Lung (tissue), 13 donors: ENCODE results near the gene PPP1R2B. TPM values are rescaled to one million over a fixed set of nuclear protein-coding genes. Genes with fewer than 3 reads are reported as not detected.

Source experiments
- ATAC-seq: fragments of 200-7000 bp; cut with Tn5 transposase; one replicate; pipeline ENCODE4 v1.9.1; 2020; ENCODE audit warnings: moderate number of reproducible peaks; ENCODE audit not compliant: insufficient read depth, low FRiP score
- DNase-seq, 3 donors: peaks; one replicate each; pipeline ENCODE4 v3.0.0-alpha.2; 2013 to 2017
- H3K27ac ChIP-seq, 2 donors: one replicate each; pipeline ENCODE4 v1.5.1; 2013; ENCODE audit warnings: mild to moderate bottlenecking in 2 of 2, moderate library complexity in 2 of 2, control low read depth in 1 of 2, inconsistent platforms in 1 of 2, low read depth in 1 of 2, low read length in 1 of 2
- H3K27me3 ChIP-seq, 3 donors: one replicate each; pipeline ENCODE4 v1.5.1; 2013; ENCODE audit warnings: low read length in 2 of 3; ENCODE audit not compliant: control insufficient read depth in 3 of 3, insufficient read depth in 3 of 3
- H3K36me3 ChIP-seq, 4 donors: one replicate each; pipeline ENCODE4 v1.5.1; 2013; ENCODE audit warnings: low read length in 4 of 4, mild to moderate bottlenecking in 1 of 4, moderate library complexity in 1 of 4; ENCODE audit not compliant: control insufficient read depth in 4 of 4, insufficient read depth in 4 of 4
- H3K4me1 ChIP-seq, 5 donors: one replicate each; pipeline ENCODE4 v1.5.1; 2013; ENCODE audit warnings: low read length in 5 of 5, mild to moderate bottlenecking in 2 of 5, moderate library complexity in 1 of 5; ENCODE audit not compliant: control insufficient read depth in 5 of 5, insufficient read depth in 5 of 5
- H3K4me3 ChIP-seq: one replicate; pipeline ENCODE4 v1.5.1; 2013; ENCODE audit warnings: mild to moderate bottlenecking, control low read depth, moderate library complexity
- H3K9ac ChIP-seq, 2 donors: one replicate each; pipeline ENCODE4 v1.5.1; 2013; ENCODE audit warnings: low read length in 2 of 2, control low read depth in 1 of 2; ENCODE audit not compliant: insufficient read depth in 1 of 2
- H3K9me3 ChIP-seq, 4 donors: one replicate each; pipeline ENCODE4 v1.5.1; 2013; ENCODE audit warnings: low read length in 3 of 4, mild to moderate bottlenecking in 1 of 4, moderate library complexity in 1 of 4; ENCODE audit not compliant: control insufficient read depth in 4 of 4, insufficient read depth in 3 of 4
- WGBS, 2 donors: extraction: QIAGEN DNeasy Blood & Tissue Kit; methylation state at CpG; one replicate each; pipeline ENCODE4 v1.1.7; 2013; 5-methylcytosine and 5-hydroxymethylcytosine counted together
- polyA plus RNA-seq, 2 donors: library from polyadenylated mRNA; stranded (reverse); fragments of 200-250 nt; gene quantifications; one replicate each; pipeline ENCODE4 v1.2.1, GENCODE V29; 2013
- small RNA-seq: library from RNA; depleted of rRNA; stranded (forward); fragments of <200 nt; gene quantifications from one replicate; pipeline ENCODE3, GENCODE V24; 2014; ENCODE audit warnings: low replicate concordance
- total RNA-seq, 2 donors: library from RNA; depleted of rRNA in 1 of 2; stranded (reverse); fragments of >200 nt in 1 of 2; gene quantifications; one replicate each; pipeline ENCODE4 v1.2.1, GENCODE V29; 2014 to 2021
- TF ChIP-seq, protein P1 (sequence below): IDR thresholded peaks from 2 replicates; pipeline ENCODE4 v1.5.1; 2012; ENCODE audit warnings: mild to moderate bottlenecking; ENCODE audit errors: control extremely low read depth, extremely low read depth
- donor health status: control.
- donor health status: control.
- donor health status: Bipolar disorder and iron deficiency.
- donor health status: healthy.
- donor health status: DM: yes; HTN: yes; CAD: no.

The PPP1R2B gene
- total and polyA plus RNA-seq, 4 donors: 0.02 to 0.11 TPM; not detected in 2

GRCh38 chr5:156892223-156892622, 42.1 kb downstream of the PPP1R2B start:
- Histone ChIP-seq H3K27ac (no peak overlapping the region), H3K27me3 (no peaks in the 10 kb centered on the region), H3K9ac (no peak overlapping the region), H3K4me3 (no peak overlapping the region), H3K4me1 (no peaks in the 10 kb centered on the region), H3K36me3 (no peaks in the 10 kb centered on the region), H3K9me3 (no peaks in the 10 kb centered on the region)
- 80 to 89% methylated on average over 1 of the region's 1 CpG for WGBS, 2 donors
- TF ChIP-seq, protein P1, sequence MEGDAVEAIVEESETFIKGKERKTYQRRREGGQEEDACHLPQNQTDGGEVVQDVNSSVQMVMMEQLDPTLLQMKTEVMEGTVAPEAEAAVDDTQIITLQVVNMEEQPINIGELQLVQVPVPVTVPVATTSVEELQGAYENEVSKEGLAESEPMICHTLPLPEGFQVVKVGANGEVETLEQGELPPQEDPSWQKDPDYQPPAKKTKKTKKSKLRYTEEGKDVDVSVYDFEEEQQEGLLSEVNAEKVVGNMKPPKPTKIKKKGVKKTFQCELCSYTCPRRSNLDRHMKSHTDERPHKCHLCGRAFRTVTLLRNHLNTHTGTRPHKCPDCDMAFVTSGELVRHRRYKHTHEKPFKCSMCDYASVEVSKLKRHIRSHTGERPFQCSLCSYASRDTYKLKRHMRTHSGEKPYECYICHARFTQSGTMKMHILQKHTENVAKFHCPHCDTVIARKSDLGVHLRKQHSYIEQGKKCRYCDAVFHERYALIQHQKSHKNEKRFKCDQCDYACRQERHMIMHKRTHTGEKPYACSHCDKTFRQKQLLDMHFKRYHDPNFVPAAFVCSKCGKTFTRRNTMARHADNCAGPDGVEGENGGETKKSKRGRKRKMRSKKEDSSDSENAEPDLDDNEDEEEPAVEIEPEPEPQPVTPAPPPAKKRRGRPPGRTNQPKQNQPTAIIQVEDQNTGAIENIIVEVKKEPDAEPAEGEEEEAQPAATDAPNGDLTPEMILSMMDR: no peak
- ATAC-seq (no peak), DNase-seq (no peak)

DNA sequence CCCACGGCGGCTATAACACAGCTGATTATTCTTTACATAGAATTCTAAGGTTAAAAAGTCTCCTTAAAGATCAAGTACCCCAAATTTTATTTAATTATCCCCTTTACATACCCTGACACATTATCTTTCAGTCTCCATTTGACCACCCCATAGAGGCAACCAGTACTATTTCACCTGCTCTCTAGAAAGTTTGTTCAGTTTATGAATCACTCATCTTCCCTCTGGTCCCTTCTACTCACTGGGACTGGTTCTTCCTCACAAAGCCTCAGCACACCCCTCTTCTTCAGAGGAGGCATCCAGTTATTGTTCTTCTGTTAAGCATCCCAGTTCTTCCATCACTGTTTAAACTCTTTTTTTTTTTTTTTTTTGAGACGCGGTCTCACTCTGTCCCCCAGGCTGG, 42.8 kb downstream of the PPP1R2B start:
- H3K9ac ChIP-seq: no peak overlapping the region
- H3K27ac ChIP-seq: no peak overlapping the region
- H3K4me1 ChIP-seq: no peaks in the 10 kb centered on the region
- no peaks in the 10 kb centered on the region for H3K9me3 ChIP-seq
- no peak overlapping the region for H3K4me3 ChIP-seq
- 85 to 86% methylated on average over 2 to 4 of the region's 4 CpGs for WGBS, 2 donors
- ATAC-seq (no peak), DNase-seq (no peak)
- H3K27me3 ChIP-seq: no peaks in the 10 kb centered on the region
- no peaks in the 10 kb centered on the region for H3K36me3 ChIP-seq
- TF ChIP-seq, protein P1: no peak

GRCh38 chr5:156893517-156893916, 43.4 kb downstream of the PPP1R2B start:
- no peaks in the 10 kb centered on the region for H3K36me3 ChIP-seq
- TF ChIP-seq, protein P1: no peak
- DNase-seq (no peak), ATAC-seq (no peak)
- 19 to 41% methylated on average over 1 of the region's 1 CpG for WGBS, 2 donors
- H3K4me1 ChIP-seq: no peaks in the 10 kb centered on the region
- no peaks in the 10 kb centered on the region for H3K9me3 ChIP-seq
- no peak overlapping the region for H3K4me3 ChIP-seq
- no peak overlapping the region for H3K27ac ChIP-seq
- H3K27me3 ChIP-seq: no peaks in the 10 kb centered on the region
- no peak overlapping the region for H3K9ac ChIP-seq

GRCh38 chr5:156896546-156896945, 46.5 kb downstream of the PPP1R2B start:
- no peak overlapping the region for H3K4me3 ChIP-seq
- 77 to 88% methylated on average over 7 of the region's 7 CpGs for WGBS, 2 donors
- no peaks in the 10 kb centered on the region for H3K4me1 ChIP-seq
- TF ChIP-seq, protein P1: no peak
- H3K9ac ChIP-seq: no peak overlapping the region
- ATAC-seq (no peak), DNase-seq (no peak)
- no peaks in the 10 kb centered on the region for H3K9me3 ChIP-seq
- H3K27ac ChIP-seq: no peak overlapping the region
- H3K36me3 ChIP-seq: no peaks in the 10 kb centered on the region
- H3K27me3 ChIP-seq: no peaks in the 10 kb centered on the region

Small RNA genes lying within 50 kb of the gene (small RNA-seq; reads per million reads assigned to genes)
- not detected for gene RNU6-556P

Other genes with a start within 250 kb of the PPP1R2B start
- 1 to 10 TPM in 1 of 2 donors, not detected in 1; 1.5 TPM for gene TIMD4, start 112.9 kb downstream of the PPP1R2B start, total RNA-seq
- gene TIMD4, start 112.9 kb downstream of the PPP1R2B start, polyA plus RNA-seq: under 1 TPM; 0.10 to 0.16 TPM
- under 1 TPM; 0.46 TPM for gene HAVCR1, start 208.8 kb downstream of the PPP1R2B start, total RNA-seq
- under 1 TPM; 0.12 to 0.26 TPM for gene HAVCR1, start 208.8 kb downstream of the PPP1R2B start, polyA plus RNA-seq